Femur (tissue), 1 donor: ENCODE results near the gene KRTAP10-3.
"Not testable (repeated sequence)": the region's sequence is repeated elsewhere in the genome, so short reads cannot be mapped to it uniquely, and the experiment has no call there.

Experiments used
- DNase-seq: peaks from one replicate; pipeline ENCODE4 v3.0.0-alpha.2; 2017

KRTAP10-3 gene, protein sequence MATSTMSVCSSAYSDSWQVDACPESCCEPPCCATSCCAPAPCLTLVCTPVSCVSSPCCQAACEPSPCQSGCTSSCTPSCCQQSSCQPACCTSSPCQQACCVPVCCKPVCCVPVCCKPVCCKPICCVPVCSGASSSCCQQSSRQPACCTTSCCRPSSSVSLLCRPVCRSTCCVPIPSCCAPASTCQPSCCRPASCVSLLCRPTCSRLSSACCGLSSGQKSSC

DNA sequence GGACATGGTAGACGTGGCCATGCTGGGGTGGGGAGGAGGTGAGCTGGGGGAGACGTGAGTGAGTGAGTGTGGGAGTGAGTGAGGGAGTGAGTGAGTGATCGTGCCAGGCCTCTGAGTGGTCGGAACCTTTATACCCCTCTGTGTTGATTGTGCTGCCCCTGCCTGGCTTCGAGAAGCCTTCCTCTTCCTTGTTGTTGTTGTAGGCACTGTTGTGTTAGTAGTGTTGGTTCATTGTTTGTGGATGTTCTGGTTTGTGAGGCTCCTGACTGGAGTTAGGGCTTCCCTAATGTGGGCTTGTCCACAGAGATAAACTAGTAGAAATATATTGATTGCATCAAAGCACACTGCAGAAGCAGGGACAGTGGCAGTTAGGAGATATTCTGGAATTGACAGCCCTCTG is at the start of gene KRTAP10-3:
Gene KRTAP10-3 (minus strand): TSS at position 101 of the 400 bp plus-strand sequence. CDS start 80 bp downstream, at position 21.
- no peak for DNase-seq

DNA sequence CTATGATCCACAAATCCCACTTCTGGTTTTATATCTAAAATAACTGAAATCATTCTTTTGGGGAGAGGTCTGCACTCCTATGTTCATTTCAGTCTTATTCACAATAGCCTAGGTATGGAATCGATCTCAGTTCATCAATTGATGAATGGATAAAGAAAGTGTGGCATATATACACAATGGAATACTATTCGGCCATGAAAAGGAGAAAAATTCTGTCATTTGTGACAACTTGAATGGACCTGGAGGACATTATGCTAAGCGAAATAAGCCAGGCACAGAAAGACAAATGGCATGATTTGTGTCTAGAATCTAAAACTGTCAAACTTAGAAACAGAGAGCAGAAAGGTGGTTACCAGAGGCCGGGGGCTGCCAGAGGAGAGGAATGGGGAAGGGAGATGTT is 47.9 kb upstream of the KRTAP10-3 start:
- DNase-seq = no peak

DNA sequence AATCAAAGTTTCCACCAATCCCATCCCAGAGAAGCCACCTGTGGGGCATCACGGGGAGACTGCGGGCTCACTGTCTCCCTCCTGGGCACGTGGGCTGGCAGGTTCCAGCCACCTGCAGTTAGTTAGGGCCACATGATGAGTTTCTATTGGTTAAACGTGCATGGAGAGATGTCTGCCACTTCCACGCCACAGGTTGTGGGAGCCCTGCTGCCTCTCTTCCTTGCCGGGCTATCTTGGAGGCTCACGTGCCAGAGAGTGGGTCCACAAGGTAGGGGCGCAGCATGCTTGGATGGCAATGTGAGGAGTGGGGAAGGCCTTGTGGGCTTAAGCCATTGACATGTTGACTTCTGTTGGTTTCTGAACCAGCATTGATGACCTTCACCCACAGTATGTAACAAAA is 45.3 kb upstream of the KRTAP10-3 start:
- no peak for DNase-seq

DNA sequence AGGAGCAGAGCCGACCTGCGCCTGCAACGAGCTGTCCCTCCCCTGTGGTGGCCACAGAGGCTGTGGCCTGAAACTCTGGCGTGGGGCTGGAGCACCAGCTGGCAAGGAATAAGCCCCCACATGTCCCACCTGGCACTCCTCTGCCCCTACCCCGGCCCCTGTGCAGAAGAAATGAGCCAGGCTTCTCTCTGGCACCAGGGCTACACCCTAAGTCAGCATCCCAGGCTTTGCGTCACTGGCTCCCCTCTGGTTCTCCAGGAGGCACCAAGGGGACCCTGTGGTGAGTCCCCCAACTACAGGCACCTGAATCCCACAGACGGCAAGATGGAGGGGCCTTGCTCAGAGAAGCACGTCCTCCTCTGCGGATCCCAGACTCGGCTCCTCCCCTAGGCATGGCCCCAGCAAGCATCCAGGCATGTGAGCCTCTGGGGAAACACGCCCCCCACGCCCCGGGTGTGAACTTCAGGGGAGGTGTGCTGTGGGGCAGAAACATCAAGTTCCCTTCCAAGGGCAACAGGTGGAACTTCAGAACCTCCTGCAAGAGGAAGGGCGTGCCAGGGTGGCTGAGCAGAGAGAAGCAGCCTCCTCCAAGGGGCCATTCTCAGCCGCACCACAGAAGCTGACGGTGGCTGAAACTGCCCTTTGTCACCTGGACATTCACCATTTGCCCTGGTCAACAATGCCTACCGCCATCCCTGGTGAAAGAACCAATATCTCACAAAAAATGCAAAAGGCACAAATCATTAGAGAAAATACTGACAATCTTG is 44.7 kb upstream of the KRTAP10-3 start:
- DNase-seq = no peak

DNA sequence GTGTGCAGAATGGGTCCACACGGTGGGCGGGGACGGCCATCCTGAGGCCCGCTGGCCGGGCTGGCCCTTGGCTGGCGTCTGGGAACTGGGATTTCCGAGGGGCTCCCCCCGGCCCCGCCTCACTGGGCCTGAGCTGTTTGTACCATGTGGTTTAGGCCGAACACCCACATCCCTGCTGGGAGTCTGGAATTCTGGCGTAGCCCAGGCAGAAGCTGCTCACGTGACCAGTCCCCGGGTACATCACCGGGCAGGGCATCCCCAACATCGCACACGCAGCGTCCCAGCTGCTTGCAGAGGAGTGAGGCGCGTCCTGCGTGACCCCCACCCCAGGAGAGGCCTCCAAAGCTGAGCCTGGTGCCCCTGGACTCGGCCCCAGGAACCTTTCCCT is 43.9 kb upstream of the KRTAP10-3 start:
- DNase-seq = no peak

DNA sequence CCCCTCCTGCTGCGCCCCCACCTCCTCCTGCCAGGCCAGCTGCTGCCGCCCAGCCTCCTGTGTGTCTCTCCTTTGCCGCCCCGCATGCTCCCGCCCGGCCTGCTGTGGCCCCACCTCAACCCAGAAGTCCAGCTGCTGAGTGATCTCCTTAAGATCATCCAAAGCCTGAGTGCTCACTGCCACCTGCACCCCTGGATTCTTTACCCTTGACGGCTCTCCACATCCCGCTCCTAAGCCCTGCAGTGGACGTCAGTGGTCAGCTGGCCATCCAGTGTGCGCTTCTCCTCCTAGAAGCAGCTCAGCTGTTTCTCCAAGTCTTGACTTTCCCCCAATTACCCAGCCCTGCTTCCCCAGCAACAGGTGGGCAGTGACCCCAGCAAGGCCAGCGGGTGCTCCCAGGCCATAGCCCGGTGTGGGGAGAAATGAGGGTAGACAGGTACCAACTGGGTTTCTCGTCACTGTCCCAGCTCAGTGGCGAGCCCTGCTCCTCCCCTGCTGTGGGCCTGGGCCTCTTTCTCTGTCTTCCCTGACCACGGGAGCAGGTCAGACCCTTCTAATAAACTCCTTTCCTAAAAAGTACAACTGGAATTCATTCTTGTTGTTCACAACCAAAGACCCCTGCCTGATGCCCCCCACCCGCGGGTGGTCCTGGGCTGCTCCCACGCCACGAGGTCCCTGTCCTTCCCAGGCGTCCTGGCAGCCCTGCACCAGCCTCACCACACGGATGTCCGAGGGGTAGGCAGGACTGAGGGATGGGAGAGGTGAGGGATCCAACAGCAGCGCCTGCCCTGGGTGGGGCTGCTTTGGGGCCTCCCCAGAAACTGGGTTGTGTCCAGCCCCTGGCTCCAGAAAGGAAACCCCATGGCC is 43.2 kb upstream of the KRTAP10-3 start:
- no peak for DNase-seq

DNA sequence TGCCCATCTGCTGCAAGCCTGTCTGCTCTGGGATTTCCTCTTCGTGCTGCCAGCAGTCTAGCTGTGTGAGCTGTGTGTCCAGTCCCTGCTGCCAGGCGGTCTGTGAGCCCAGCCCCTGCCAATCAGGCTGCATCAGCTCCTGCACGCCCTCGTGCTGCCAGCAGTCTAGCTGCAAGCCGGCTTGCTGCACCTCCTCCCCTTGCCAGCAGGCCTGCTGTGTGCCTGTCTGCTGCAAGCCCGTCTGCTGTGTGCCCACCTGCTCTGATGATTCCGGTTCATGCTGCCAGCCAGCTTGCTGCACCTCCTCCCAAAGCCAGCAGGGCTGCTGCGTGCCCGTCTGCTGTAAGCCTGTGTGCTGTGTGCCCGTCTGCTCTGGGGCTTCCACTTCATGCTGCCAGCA is 42.5 kb upstream of the KRTAP10-3 start:
- DNase-seq = not testable (repeated sequence)

DNA sequence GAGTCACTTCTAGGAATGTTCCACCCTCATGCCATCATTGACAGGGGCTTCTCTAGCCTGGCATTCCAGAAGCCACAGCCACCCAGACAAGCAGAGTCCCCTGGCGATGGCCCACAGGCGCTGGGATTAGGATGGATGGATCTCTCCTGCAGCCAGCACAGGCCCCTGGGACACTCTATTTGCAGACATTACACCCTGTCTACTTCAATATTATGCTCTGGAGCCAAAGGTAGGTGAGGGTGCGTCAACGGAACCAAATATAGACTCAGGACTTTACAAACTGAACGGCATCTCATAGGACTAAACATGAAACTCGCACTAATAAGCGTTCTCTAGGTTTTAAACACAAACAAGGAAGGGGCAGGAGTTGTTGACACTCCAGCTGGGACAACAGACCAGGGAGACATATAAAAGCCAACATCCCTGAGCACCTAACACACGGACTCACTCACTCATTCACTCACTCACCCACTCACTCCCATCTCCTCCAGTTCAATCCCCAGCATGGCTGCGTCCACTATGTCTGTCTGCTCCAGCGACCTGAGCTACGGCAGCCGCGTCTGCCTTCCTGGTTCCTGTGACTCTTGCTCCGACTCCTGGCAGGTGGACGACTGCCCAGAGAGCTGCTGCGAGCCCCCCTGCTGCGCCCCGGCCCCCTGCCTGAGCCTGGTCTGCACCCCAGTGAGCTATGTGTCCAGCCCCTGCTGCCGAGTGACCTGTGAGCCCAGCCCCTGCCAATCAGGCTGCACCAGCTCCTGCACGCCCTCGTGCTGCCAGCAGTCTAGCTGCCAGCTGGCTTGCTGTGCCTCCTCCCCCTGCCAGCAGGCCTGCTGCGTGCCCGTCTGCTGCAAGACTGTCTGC is 41.8 kb upstream of the KRTAP10-3 start, which contains the start of gene KRTAP10-7:
Gene KRTAP10-7 (plus strand): TSS at position 480 of the 861 bp plus-strand sequence. CDS start 25 bp downstream, at position 505.
- DNase-seq = not testable (repeated sequence)

DNA sequence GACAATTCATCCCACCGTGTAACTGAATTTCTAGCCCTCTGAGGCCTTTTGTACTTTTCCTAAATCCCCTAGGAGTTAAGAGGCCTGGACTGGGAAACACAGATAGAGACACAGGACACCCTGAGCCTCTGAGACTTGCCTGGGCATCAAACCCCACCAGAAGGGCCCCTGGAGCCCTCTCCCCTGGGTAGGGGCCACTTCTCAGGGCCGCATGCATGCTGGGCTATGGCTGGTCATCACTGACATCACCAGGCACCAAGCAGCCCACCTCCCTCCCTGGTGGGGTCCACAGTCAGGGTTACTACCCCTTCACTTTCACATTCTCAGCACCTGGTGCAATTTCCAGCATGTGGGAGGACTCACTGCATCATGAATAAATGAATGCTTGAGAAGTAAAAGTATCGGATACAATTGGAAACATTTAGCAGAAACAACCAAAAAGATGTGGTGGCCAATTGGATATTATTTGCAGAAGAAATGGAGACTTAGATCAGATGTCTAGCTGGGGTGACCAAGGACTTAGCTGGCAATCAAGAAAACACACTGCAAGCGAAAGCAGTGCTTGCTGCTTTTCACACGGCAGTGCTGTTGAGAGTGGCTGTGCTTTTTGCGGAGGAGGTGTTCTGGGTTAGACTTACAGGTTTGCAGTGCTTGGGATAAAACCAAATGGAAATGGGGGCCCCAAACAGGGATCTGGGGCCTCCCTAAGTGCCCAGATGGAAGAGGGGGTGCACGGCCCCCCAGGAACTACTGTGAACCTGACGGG is 40.9 kb upstream of the KRTAP10-3 start:
- DNase-seq = no peak

DNA sequence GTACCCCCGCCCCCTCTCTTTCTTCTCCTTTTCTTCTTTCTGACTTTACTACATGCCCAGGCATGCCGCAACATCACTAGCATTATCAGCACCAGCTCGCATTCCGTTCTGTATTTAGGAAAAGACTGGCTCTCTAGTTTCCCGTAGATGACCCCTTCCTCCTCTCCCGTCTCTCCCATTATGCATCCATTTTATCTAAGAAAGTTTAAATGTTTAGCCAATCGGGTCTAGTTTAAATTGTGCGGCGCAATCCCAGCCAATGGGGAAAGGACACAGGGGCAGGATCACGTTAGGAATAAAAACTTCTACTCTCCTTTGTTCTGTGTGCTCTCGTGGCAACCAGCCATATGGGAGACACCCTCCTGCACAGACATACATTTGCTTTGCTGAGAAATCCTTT is 39.5 kb upstream of the KRTAP10-3 start:
- DNase-seq = no peak

DNA sequence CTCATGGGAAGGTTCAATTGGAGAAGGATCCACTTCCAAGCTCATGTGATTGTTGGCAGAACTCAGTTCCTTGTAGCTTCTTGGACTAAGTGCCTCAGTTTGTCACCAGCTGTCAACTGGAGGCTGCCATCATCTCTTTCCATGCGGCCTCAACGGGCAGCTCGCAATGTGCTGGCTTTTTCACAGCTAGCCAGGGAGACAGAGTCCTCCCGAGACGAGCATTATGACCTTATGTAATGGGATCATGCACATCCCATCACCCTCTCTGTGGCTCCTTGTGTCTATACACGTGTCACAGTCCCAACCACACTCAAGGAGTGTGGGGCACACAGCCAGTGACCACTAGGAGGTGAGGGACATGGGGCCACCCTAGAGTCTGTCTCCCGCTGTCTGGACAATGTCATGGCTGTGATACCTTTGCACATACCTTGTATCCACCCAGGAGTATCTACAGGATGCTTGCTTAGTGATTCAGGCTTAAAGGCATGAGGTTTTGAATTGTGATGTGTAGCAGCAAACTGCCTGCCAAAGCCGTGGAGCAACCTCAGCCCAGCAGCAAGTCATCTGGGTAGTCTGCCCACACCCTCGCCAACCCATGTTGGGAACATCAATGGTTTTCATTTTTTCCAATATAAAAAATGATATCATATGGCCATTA is 37.6 kb upstream of the KRTAP10-3 start:
- no peak for DNase-seq

DNA sequence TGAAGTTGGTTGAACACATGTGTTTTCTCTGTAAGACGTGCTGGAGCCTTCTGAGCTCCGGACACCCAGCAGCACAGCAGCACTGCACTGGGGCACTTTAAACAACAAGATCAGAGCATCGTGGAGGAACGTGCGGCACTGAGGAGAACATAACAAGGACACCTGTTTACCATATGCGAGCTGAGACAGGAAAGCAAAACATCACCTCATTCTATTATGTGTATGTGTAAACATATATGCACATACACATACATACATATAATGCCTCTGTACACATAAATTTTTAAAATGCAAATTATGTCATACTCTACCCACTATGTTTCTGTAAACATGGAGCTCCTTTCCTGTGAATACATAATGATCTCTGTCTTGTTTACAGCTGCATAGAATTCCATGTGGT is 36.9 kb upstream of the KRTAP10-3 start:
- DNase-seq = no peak

DNA sequence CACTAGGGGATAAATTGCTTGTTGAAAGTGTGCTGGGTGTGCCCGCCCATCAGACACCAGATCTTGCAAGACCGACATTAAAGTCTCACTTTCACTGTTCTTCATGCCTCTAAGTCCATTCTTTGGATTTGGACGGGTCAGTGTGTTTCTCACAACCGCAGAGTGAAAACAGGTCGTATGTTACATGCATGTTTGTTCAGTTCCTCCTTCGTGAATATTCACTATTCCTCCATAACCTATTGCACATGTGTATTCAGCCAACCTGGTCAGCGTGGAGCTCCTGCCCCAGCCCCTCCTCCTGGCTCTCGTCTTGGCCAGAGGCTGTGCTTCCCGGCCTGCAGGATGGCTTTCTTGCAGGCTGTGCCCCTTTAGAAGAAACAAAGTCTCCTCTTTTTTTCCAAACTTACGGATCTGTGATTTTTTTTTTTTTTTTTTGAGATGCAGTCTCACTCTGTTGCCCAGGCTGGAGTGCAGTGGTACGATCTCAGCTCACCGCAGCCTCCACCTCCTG is 35.9 kb upstream of the KRTAP10-3 start:
- DNase-seq = no peak

DNA sequence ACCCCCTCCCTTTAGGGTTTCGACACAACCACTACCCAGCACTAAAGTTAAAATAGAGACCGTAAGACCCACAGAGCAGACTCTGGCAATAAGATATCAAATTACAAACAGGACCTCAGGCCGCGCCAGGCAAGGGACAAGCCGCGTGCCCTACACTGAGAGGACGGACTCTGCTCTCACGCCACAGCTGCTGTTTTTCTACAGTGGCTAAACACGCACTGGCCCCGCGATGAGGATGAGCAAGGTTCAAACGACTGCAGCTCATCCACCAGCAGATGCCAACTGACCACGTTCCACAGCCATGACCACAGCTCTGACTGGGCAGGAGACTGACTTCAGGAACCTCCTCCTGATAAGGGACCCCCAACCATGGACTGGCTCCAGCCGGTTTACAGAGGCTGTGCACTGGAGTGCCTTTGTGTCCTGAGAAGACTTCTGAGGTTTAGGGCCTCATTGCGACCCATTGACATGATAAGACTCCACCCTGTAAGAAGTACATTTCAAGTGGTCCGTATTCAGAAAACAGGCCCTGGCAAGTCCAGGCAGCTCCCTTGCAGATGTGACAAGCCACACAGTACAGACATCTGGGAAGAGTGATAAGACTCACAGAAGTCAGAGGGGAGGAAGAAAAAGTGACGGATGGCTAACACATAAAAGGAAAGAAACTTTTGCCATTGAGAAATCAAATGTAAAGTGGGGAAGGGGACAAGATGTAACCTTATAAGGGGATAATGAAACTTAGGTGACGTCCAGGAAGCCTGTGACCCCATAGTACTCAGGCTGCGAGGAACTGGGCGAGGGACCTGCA is 35.2 kb upstream of the KRTAP10-3 start:
- peak; percentile 36 for DNase-seq

DNA sequence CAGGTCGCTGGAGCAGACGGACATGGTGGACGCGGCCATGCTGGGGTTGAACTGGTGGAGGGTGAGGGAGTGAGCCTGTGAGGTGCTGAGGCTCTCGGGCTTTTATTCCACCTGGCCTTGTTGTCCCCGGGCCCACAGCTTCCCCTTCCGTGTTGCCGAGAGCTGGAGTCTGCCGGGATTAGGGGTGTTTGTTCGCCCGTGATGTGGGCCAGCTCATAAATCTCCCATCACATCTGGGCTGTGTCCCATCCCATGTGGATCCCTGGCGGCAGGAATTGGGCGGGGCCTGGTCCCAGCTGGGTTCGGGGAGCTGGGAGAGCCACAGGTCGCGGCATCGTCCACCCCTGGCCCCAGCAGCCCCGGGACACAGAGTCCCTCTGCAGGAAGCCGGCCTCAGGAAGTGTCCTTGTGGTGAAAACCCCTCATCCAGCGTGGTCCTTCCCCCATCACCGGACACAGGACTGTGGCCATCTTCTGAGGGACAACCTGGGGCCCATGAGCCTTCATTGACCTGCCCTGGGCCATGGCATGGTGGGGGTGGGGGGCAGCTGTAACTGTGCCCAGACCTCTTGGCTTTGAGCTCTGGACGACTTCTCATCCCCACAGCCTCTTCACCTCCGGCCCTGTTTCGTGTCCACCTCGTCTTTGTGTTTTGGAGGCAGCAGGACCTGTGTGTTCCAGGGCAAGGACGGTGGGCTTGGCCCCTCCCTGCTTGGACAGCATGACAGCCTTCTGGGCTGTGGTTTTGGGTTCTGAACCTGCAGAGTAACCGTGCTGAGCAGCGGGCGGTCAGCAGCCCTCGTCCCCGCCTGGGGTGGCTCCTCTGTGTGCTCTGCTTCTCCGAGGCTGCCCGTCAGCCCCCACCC is 34.1 kb upstream of the KRTAP10-3 start, which contains the start of gene KRTAP10-6:
Gene KRTAP10-6 (minus strand): TSS at position 60 of the 866 bp plus-strand sequence. CDS start 21 bp downstream, at position 39.
- DNase-seq = peak; percentile 16

DNA sequence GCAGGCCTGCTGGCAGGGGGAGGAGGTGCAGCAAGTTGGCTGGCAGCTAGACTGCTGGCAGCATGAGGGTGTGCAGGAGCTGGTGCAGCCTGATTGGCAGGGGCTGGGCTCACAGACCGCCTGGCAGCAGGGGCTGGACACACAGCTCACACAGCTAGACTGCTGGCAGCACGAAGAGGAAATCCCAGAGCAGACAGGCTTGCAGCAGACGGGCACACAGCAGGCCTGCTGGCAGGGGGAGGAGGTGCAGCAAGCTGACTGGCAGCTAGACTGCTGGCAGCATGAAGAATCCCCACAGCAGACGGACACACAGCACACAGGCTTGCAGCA is 33.2 kb upstream of the KRTAP10-3 start:
- DNase-seq = not testable (repeated sequence)

DNA sequence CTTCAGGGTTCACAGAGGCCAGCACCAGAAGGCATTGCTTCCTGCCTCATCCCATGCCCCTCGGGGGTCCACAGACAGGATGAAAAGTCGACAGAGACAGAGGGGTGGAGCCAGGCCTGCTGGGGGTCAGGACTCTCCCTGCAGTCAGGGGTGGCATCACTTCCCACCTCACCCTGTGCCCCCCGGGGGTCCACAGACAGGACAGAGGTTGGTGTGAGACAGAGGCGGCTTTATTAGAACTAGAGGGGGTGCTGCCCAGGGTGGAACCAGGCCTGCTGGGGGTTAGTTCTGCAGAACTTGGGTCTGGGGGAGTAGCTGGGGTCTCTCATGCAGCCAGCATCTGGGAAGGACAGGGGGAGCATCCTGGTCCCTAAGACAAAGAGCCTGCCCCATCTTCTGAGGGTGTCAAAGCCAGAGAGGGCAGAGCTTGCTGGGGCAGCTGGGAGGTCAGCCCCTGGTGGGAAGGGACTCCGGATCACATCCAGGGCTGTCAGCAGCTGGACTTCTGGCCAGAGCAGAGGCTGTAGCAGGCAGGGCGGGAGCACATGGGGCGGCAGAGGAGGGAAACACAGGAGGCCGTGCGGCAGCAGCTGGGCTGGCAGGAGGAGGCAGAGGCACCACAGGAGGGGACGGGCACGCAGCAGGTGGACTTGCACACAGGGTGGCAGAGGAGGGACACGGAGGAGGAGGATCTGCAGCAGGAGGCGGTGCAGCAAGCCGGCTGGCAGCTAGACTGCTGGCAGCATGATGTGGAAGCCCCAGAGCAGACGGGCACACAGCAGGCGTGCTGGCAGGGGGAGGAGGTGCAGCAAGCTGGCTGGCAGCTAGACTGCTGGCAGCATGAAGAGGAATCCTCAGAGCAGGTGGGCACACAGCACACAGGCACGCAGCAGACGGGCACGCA is 32.6 kb upstream of the KRTAP10-3 start:
- DNase-seq = not testable (repeated sequence)

DNA sequence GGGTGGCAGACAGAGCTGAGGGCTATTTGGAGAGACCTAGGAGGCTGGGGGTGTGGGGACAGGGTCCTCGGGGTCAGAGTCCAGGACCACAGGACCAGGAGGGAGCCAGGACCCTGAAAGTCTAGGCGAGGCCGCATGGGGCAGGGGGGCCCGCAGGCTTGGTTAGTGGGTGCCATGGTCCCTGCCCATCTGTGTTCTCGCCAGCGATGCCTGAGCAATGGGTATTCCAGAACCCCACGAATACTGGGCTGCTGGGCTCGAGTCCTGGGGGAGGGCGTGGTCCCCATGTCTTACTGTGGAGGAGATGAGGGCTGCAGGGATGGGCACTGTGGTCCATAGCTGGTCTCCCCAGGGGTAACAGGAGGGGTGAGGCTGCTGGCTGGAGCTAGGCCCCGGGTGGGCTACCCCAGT is 31.7 kb upstream of the KRTAP10-3 start:
- DNase-seq = no peak
